ENCODE data around the gene GLP2R.

GRCh38 chr17:9860851-9861250, 35.1 kb downstream of the GLP2R start:
- no peak for TF ChIP-seq CTCF (IDR thresholded peaks at IDR 0.05; ENCODE audit: control extremely low read depth in 1 of 3, insufficient read depth in 1 of 3, low read depth in 1 of 3, low read length in 3 of 3)
- no peak for TF ChIP-seq MAX (IDR thresholded peaks at IDR 0.05)
- no peak for TF ChIP-seq RAD21 (IDR thresholded peaks at IDR 0.05 in 1 of 2, conservative IDR thresholded peaks at IDR 0.05 in 1 of 2; ENCODE audit: low read depth in 2 of 2, low read length in 2 of 2)
- no peak for TF ChIP-seq CHD2 (IDR thresholded peaks at IDR 0.05; ENCODE audit: low read length)
- TF ChIP-seq SP2 (IDR thresholded peaks at IDR 0.05; ENCODE audit: low read length): no peak
- TF ChIP-seq SAP30 (IDR thresholded peaks at IDR 0.05; ENCODE audit: insufficient read depth, insufficient replicate concordance, low read length): no peak
- no peak for TF ChIP-seq SIN3A (conservative IDR thresholded peaks at IDR 0.05 in 1 of 2, IDR thresholded peaks at IDR 0.05 in 1 of 2; ENCODE audit: low read depth in 1 of 2, low read length in 2 of 2)

Data from H1 (cell line).